Activated naive CD8-positive, alpha-beta T cell treated with anti-CD3 and anti-CD28 coated beads, Interleukin-2, amount 50 U/mL, for 16 hours (primary cell): ENCODE measurements around the gene ALG13.
"Not testable (repeated sequence)": the region's sequence is repeated elsewhere in the genome, so short reads cannot be mapped to it uniquely, and the experiment has no call there.

Experiments used
- DNase-seq: peaks from one replicate; pipeline ENCODE4 v3.0.0-alpha.2; 2020; ENCODE audit warnings: low read depth, low spot score

Gene ALG13

GRCh38 chrX:111680988-111681779 is at the start of gene ALG13:
Gene ALG13, plus strand, starts transcription at chrX:111681170. Its CDS starts 49 bp downstream, at chrX:111681219.
- DNase-seq = peak; percentile 73

GRCh38 chrX:111634823-111635729 is 45.9 kb upstream of the ALG13 start:
- DNase-seq = no peak

GRCh38 chrX:111641969-111642368 is 39.0 kb upstream of the ALG13 start:
- no peak for DNase-seq

- not testable (repeated sequence) for DNase-seq
Measured at GRCh38 chrX:111645165-111645564, 35.8 kb upstream of the ALG13 start.

- DNase-seq = no peak
Measured at GRCh38 chrX:111645607-111646006, 35.4 kb upstream of the ALG13 start.

GRCh38 chrX:111646515-111646914 is 34.5 kb upstream of the ALG13 start:
- no peak for DNase-seq

- DNase-seq = no peak
Measured at GRCh38 chrX:111648802-111649201, 32.2 kb upstream of the ALG13 start.

- DNase-seq = no peak
Measured at GRCh38 chrX:111649638-111650037, 31.3 kb upstream of the ALG13 start.

GRCh38 chrX:111650845-111651244 is 30.1 kb upstream of the ALG13 start:
- no peak for DNase-seq

GRCh38 chrX:111652719-111653118 is 28.3 kb upstream of the ALG13 start:
- DNase-seq = no peak

- DNase-seq = no peak
Measured at GRCh38 chrX:111661241-111661640, 19.7 kb upstream of the ALG13 start.

GRCh38 chrX:111662292-111662691 is 18.7 kb upstream of the ALG13 start:
- no peak for DNase-seq

GRCh38 chrX:111671668-111672067 is 9.3 kb upstream of the ALG13 start:
- no peak for DNase-seq

- no peak for DNase-seq
Measured at GRCh38 chrX:111687305-111687704, 6.3 kb downstream of the ALG13 start.

GRCh38 chrX:111695297-111695880 is 14.4 kb downstream of the ALG13 start:
- no peak for DNase-seq

- DNase-seq = no peak
Measured at GRCh38 chrX:111719426-111720210, 38.6 kb downstream of the ALG13 start.

- no peak for DNase-seq
Measured at GRCh38 chrX:111728096-111728495, 47.1 kb downstream of the ALG13 start.

GRCh38 chrX:111731351-111731750 is 50.4 kb downstream of the ALG13 start:
- no peak for DNase-seq

GRCh38 chrX:111736571-111736970 is 55.6 kb downstream of the ALG13 start:
- DNase-seq = no peak

GRCh38 chrX:111742018-111742417 is 61.0 kb downstream of the ALG13 start:
- no peak for DNase-seq

- no peak for DNase-seq
Measured at GRCh38 chrX:111743316-111743715, 62.3 kb downstream of the ALG13 start.
